Stimulated activated CD4-positive, alpha-beta T cell treated with anti-CD3 and anti-CD28 coated beads, Interleukin-4, amount 100 ng/mL, for 1 hour (primary cell): ENCODE results near the gene PCYOX1L.

ENCODE experiments used
- DNase-seq: peaks from one replicate; pipeline ENCODE4 v3.0.0-alpha.2; 2020

Gene PCYOX1L

GRCh38 chr5:149371296-149371962 is 13.6 kb downstream of the PCYOX1L start:
- DNase-seq, result peak; percentile 66

GRCh38 chr5:149372076-149372795 is 14.4 kb downstream of the PCYOX1L start:
- DNase-seq, result no peak

DNA sequence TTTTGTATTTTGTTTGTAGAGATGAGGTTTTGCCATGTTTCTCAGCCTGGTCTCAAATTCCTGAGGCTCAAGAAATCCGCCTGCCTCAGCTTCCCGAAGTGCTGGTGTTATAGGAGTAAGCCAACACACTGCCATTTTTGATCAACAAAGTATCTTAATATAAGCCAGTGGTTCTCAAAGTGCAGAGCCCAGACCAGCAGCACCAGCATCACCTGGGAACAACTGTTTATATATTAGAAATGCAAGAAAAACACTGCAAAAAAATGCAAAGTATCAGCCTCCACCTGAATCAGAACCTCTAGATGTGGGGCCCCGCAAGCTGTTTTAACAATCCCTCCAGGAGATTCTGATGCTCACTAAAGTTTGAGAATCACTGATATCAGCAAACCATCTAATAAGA is 15.1 kb downstream of the PCYOX1L start:
- DNase-seq, result no peak

DNA sequence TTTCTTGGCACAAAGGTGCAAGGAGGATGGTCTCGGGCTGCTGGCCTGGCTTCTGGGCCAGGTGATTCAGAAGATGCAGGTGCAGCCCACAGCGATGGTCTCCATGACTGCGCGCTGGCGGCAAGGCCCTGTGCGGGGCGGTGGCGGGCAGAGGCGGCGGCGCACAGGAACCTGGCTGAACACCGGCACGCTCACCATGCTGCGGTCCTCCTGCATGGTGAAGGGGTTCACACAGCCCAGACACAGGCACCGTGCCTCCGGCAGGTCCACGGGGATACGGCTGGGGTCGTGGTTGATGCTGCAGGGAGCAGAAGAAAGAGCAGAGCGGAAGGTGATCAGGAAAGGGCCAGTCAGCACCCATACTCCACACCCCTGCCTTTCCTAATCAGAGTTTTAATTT is 16.5 kb downstream of the PCYOX1L start:
- no peak for DNase-seq

DNA sequence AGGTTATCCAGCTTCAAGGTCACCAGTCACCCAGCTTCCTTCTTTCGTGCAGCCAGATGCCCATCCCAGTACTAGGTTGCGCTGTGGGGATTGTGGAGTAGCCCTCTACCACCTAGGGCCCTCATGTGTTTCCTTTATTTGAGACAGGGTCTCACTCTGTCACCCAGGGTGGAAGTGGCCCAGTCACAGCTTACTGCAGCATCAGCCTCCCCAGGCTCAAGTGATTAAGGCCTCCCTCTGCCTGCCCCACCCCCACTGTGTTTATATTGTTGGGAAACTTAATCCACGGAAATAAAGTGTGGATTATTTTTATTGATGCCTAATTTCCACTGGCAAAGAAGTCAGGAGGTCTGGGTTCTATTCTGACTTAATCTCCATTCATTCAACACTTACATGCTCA is 17.0 kb downstream of the PCYOX1L start:
- DNase-seq, result no peak

DNA sequence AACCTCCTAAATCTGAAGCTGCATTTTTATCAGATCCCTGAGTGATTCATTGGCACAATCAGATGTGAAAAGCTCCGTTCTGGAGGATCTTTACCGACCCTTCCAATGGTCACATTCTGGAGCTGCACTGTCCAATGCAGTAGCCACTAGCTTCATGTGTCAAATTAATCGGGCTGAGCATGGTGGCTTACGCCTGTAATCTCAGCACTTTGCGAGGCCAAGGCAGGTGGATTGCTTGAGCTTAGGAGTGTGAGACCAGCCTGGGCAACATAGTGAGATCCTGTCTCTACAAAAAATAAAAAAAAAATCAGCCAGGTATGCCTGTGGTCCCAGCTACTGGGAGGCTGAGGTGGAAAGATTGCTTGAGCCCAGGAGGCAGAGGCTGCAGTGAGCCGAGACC is 17.6 kb downstream of the PCYOX1L start:
- no peak for DNase-seq

GRCh38 chr5:149376104-149376503 is 18.3 kb downstream of the PCYOX1L start:
- no peak for DNase-seq

GRCh38 chr5:149376711-149377447 is 19.0 kb downstream of the PCYOX1L start:
- DNase-seq, result no peak

- no peak for DNase-seq
These were observed 20.5 kb downstream of the PCYOX1L start for GRCh38 chr5:149378241-149378820.

- DNase-seq, result no peak
These were observed 21.4 kb downstream of the PCYOX1L start, which contains the start of gene IL17B for GRCh38 chr5:149379177-149379761. IL17B (minus strand) TSS chr5:149379292; CDS start chr5:149379225, 67 bp downstream.

GRCh38 chr5:149379818-149380374 is 22.1 kb downstream of the PCYOX1L start:
- DNase-seq, result no peak

- DNase-seq, result no peak
These were observed 22.7 kb downstream of the PCYOX1L start for GRCh38 chr5:149380466-149381121.

GRCh38 chr5:149381261-149381985 is 23.6 kb downstream of the PCYOX1L start:
- DNase-seq, result no peak

DNA sequence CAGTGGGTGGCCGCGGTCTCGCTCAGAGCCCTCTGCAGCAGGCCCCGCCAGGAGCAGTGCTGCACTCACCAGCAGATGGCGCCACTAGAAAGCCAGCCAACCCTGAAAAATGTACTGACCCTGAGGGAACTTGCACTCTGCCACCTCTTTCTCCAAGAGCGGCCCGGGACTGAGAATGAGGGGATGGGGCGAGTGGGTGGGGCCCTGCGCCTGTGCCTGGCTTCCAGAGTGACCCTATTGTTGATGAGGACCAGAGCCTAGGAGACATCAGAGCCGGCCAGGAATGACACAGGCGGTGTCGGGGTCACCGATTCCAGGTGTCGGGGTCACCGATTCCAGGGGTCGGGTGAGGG is 24.1 kb downstream of the PCYOX1L start:
- peak; percentile 77 for DNase-seq

GRCh38 chr5:149382517-149383220 is 24.8 kb downstream of the PCYOX1L start:
- DNase-seq, result no peak

DNA sequence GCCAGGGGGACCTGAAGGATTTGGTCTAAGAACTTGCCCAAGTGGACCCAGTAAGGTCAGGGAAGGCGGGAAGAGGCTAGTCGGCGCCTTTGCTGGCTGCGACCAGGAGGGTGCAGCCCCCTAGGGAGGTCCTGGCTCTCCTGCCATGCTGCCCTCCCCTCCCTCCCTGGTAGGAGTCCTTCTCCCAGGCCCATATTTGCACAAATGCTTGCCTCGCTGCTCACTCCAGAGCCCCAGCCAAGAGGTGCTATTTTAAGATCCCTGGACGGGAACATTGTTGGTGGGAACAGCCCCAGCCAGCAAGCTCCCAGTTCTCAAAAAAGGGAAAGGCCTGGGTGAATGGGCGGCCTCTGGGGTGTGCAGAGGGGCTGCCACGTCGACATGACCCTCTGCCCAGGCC is 25.6 kb downstream of the PCYOX1L start:
- DNase-seq, result no peak

- no peak for DNase-seq
These were observed 28.3 kb downstream of the PCYOX1L start for GRCh38 chr5:149386166-149386565.

- DNase-seq, result no peak
These were observed 29.3 kb downstream of the PCYOX1L start for GRCh38 chr5:149387081-149387631.

DNA sequence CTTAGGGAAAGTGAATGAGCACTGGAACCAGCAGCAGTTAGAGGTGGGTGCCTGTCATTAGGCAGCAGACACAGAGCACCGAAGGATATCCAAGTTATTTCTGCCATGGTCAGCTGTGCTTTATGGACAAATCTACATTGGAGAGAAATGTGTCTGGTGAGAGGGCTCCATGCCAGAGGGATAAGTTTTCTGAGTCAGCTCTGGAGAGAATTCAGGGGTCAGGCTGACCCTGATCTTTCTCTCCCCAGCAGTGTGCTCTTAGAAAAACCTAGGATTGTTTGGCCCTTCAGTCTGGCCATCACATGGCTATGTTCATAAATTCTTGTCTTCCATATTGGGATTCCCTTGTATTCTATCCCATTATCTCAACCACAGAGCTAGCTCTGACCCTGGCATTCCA is 30.1 kb downstream of the PCYOX1L start:
- no peak for DNase-seq

- DNase-seq, result no peak
These were observed 30.8 kb downstream of the PCYOX1L start for GRCh38 chr5:149388498-149389190.
